ENCODE data around the gene GNA15. TPM values are rescaled to one million over a fixed set of nuclear protein-coding genes. Genes with fewer than 3 reads are reported as not detected.

Gene GNA15
- total RNA-seq, 1 donor from 2014 or later = 0.13 TPM

GRCh38 chr19:3136684-3137055 is 837 bp downstream of the GNA15 start:
- DNase-seq (ENCODE audit: low spot score in 2 of 2, unreplicated experiment in 2 of 2) = no peak
- H3K36me3 Mint-ChIP-seq = no peaks in the 10 kb centered on the region
- peak overlapping the region; percentile 64 for H3K27ac Mint-ChIP-seq
- no peak overlapping the region for H3K4me3 Mint-ChIP-seq
- H3K9me3 Mint-ChIP-seq = peaks cover 7% of the 10 kb centered on the region
- no peak for TF ChIP-seq CTCF (IDR thresholded peaks at IDR 0.05; ENCODE audit: unreplicated experiment)
- H3K27me3 Mint-ChIP-seq (ENCODE audit: low read depth) = peaks cover 2% of the 10 kb centered on the region
- peaks cover 5% of the 10 kb centered on the region for H3K4me1 Mint-ChIP-seq

- no peak overlapping the region for H3K4me3 Mint-ChIP-seq
- H3K27ac Mint-ChIP-seq = peak overlapping the region; percentile 64
- H3K9me3 Mint-ChIP-seq = peaks cover 7% of the 10 kb centered on the region
- TF ChIP-seq CTCF (IDR thresholded peaks at IDR 0.05; ENCODE audit: unreplicated experiment) = no peak
- H3K27me3 Mint-ChIP-seq (ENCODE audit: low read depth) = peaks cover 2% of the 10 kb centered on the region
- no peak for DNase-seq (ENCODE audit: low spot score in 2 of 2, unreplicated experiment in 2 of 2)
- H3K36me3 Mint-ChIP-seq = no peaks in the 10 kb centered on the region
- H3K4me1 Mint-ChIP-seq = peaks cover 5% of the 10 kb centered on the region
Observed at GRCh38 chr19:3137119-3137518, 1.3 kb downstream of the GNA15 start.

- Mint-ChIP-seq H3K4me3 (no peak overlapping the region), H3K27me3 (ENCODE audit: low read depth) (peaks cover 4% of the 10 kb centered on the region), H3K27ac (no peak overlapping the region), H3K9me3 (peaks cover 7% of the 10 kb centered on the region), H3K4me1 (peaks cover 5% of the 10 kb centered on the region), H3K36me3 (no peaks in the 10 kb centered on the region)
- no peak for TF ChIP-seq CTCF (IDR thresholded peaks at IDR 0.05; ENCODE audit: unreplicated experiment)
- DNase-seq (ENCODE audit: low spot score in 2 of 2, unreplicated experiment in 2 of 2) = no peak
Observed at GRCh38 chr19:3138268-3138667, 2.4 kb downstream of the GNA15 start.

- TF ChIP-seq CTCF (IDR thresholded peaks at IDR 0.05; ENCODE audit: unreplicated experiment) = no peak
- Mint-ChIP-seq H3K4me3 (no peak overlapping the region), H3K27ac (no peak overlapping the region), H3K27me3 (ENCODE audit: low read depth) (peaks cover 4% of the 10 kb centered on the region), H3K9me3 (peaks cover 7% of the 10 kb centered on the region), H3K4me1 (peaks cover 5% of the 10 kb centered on the region), H3K36me3 (no peaks in the 10 kb centered on the region)
- DNase-seq (ENCODE audit: low spot score in 2 of 2, unreplicated experiment in 2 of 2) = no peak
Observed at GRCh38 chr19:3140667-3141038, 4.8 kb downstream of the GNA15 start.

- no peak overlapping the region for H3K4me3 Mint-ChIP-seq
- no peak for DNase-seq (ENCODE audit: low spot score in 2 of 2, unreplicated experiment in 2 of 2)
- no peaks in the 10 kb centered on the region for H3K36me3 Mint-ChIP-seq
- peaks cover under 1% of the 10 kb centered on the region for H3K4me1 Mint-ChIP-seq
- H3K9me3 Mint-ChIP-seq = peaks cover 7% of the 10 kb centered on the region
- no peak overlapping the region for H3K27ac Mint-ChIP-seq
- TF ChIP-seq CTCF (IDR thresholded peaks at IDR 0.05; ENCODE audit: unreplicated experiment) = no peak
- H3K27me3 Mint-ChIP-seq (ENCODE audit: low read depth) = peaks cover 4% of the 10 kb centered on the region
Observed at GRCh38 chr19:3142292-3142670, 6.4 kb downstream of the GNA15 start.

- peaks cover 4% of the 10 kb centered on the region for H3K27me3 Mint-ChIP-seq (ENCODE audit: low read depth)
- no peak overlapping the region for H3K27ac Mint-ChIP-seq
- no peaks in the 10 kb centered on the region for H3K4me1 Mint-ChIP-seq
- no peak overlapping the region for H3K4me3 Mint-ChIP-seq
- H3K36me3 Mint-ChIP-seq = no peaks in the 10 kb centered on the region
- peaks cover 7% of the 10 kb centered on the region for H3K9me3 Mint-ChIP-seq
- no peak for TF ChIP-seq CTCF (IDR thresholded peaks at IDR 0.05; ENCODE audit: unreplicated experiment)
- no peak for DNase-seq (ENCODE audit: low spot score in 2 of 2, unreplicated experiment in 2 of 2)
Observed at GRCh38 chr19:3142781-3143337, 7.0 kb downstream of the GNA15 start.
